ENCODE measurements around the gene CCDC126. TPM values are rescaled to one million over a fixed set of nuclear protein-coding genes. Genes with fewer than 3 reads are reported as not detected.

The CCDC126 gene, protein sequence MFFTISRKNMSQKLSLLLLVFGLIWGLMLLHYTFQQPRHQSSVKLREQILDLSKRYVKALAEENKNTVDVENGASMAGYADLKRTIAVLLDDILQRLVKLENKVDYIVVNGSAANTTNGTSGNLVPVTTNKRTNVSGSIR
- 2.9 to 4.0 TPM (median 3.7 TPM) in 5 replicates for total RNA-seq (2022; extraction: Qiagen RNA extraction)

GRCh38 chr7:23597094-23598091 is at the start of gene CCDC126:
Gene CCDC126 (plus strand): TSS chr7:23597382. CDS start chr7:23611316, 13,934 bp downstream.

DNA sequence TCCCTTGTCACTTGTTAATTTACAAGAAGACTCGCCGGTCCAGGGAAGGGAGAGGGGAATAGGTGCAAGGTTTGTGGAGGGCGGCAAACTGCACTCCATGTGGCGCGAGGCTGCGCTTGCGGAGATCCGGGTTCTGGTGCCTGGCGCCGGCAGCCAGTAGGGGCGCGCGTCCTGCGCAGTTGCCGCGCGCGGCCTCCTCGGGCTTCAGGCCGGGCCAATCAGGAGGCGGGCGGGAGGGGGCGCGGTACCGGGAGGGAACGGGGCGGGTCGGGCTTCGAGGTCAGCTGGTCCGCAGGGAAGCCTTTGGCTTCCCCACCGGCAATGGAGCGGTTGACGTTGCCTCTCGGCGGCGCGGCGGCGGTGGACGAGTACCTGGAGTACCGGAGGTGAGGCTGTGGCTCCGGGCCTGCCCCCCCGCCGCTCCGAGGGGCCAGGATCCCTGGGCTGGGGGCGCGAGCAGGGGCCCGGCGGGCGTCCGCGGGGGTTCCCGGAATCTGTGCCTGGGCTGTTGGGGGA is 82.8 kb downstream of the CCDC126 start, which contains the start of gene FAM221A:
TSS of gene FAM221A (plus strand) at position 302 of the 516 bp plus-strand sequence. CDS start at position 322, 20 bp downstream.

Other genes with a start within 250 kb of the CCDC126 start
- gene IGF2BP3, start 126.9 kb upstream of the CCDC126 start, total RNA-seq (2022; extraction: Qiagen RNA extraction) = 24.0 to 37.3 TPM (median 29.7 TPM) in 5 replicates
- 72.8 to 77.9 TPM (median 75.2 TPM) in 5 replicates for gene TRA2A, start 65.4 kb upstream of the CCDC126 start, total RNA-seq (2022; extraction: Qiagen RNA extraction)
- gene FAM221A, start 82.8 kb downstream of the CCDC126 start, total RNA-seq (2022; extraction: Qiagen RNA extraction) = 0.26 to 0.49 TPM (median 0.38 TPM) in 5 replicates
- gene STK31, start 112.8 kb downstream of the CCDC126 start, total RNA-seq (2022; extraction: Qiagen RNA extraction) = 0.44 to 0.77 TPM (median 0.66 TPM) in 5 replicates

Data from A549 treated with AZD2906 at 1 μM for 4 hours (cell line).